SK-N-SH (cell line): ENCODE data around the gene ABCF1. TPM values are rescaled to one million over a fixed set of nuclear protein-coding genes. Genes with fewer than 3 reads are reported as not detected.

ENCODE experiments used
- CTCF ChIA-PET: fragments of 300-600, 350-600 bp; formaldehyde crosslinking; extraction: SDS; loops from one replicate; lab custom pipeline; 2021; lab: Yijun Ruan, JAX
- POLR2A ChIA-PET: fragments of 350-600 bp; sonication (Branson Sonifier 250); formaldehyde crosslinking; extraction: SDS; loops from one replicate; lab custom pipeline; 2020; ENCODE audit warnings: antibody characterized with exemption, inconsistent platforms; lab: Yijun Ruan, JAX
- DNase-seq: peaks from one replicate; pipeline ENCODE4 v3.0.0; 2012
- H2AFZ ChIP-seq: fragments of 200-600 bp; sonication (generic); 2 replicates; pipeline ENCODE4 v1.8.1; 2016; ENCODE audit warnings: antibody characterized with exemption, mild to moderate bottlenecking, low read depth
- H3F3A ChIP-seq: fragments of 200-600 bp; sonication (generic); replicated peaks from 2 replicates; pipeline ENCODE3; 2016; ENCODE audit warnings: antibody characterized with exemption, mild to moderate bottlenecking; ENCODE audit not compliant: insufficient read depth
- H3K27ac ChIP-seq, 2 experiments: fragments of 200-500 bp in 1 of 2; fragments of 200-600 bp in 1 of 2; sonication (Bioruptor generic) in 1 of 2; sonication (generic), shearing (Covaris generic) in 1 of 2; 2 replicates each; pipeline versions ENCODE4 v1.5.1 to v1.6.1; 2014 to 2016; ENCODE audit warnings: low read depth in 2 of 2, inconsistent platforms in 1 of 2, low read length in 1 of 2, mild to moderate bottlenecking in 1 of 2, mixed read lengths in 1 of 2
- H3K27me3 ChIP-seq: fragments of 200-600 bp; sonication (generic), shearing (Covaris generic); 2 replicates; pipeline ENCODE4 v1.6.1; 2016; ENCODE audit warnings: mixed run types; ENCODE audit not compliant: insufficient read depth
- H3K36me3 ChIP-seq, 2 experiments: fragments of 200-500 bp in 1 of 2; fragments of 200-600 bp in 1 of 2; sonication (Bioruptor generic) in 1 of 2; sonication (generic) in 1 of 2; replicated peaks in 1 of 2; 2 replicates each; pipeline versions ENCODE3 to v1.5.1; 2014 to 2016; ENCODE audit warnings: low read length in 1 of 2, mild to moderate bottlenecking in 1 of 2; ENCODE audit not compliant: insufficient read depth in 2 of 2, control insufficient read depth in 1 of 2
- H3K4me1 ChIP-seq, 2 experiments: fragments of 200-500 bp in 1 of 2; fragments of 200-600 bp in 1 of 2; sonication (Bioruptor generic) in 1 of 2; sonication (generic), shearing (Covaris generic) in 1 of 2; 2 replicates each; pipeline versions ENCODE4 v1.5.1 to v1.6.1; 2014 to 2016; ENCODE audit warnings: low read depth in 1 of 2, low read length in 1 of 2, mixed run types in 1 of 2; ENCODE audit not compliant: insufficient read depth in 2 of 2, control insufficient read depth in 1 of 2
- H3K4me2 ChIP-seq: fragments of 200-600 bp; sonication (generic), shearing (Covaris generic); 2 replicates; pipeline ENCODE4 v1.6.1; 2017; ENCODE audit warnings: mixed run types
- H3K4me3 ChIP-seq, 2 experiments: fragments of 200-500 bp in 1 of 2; fragments of 200-600 bp in 1 of 2; sonication (Bioruptor generic) in 1 of 2; sonication (generic), shearing (Covaris generic) in 1 of 2; 2 replicates each; pipeline versions ENCODE4 v1.5.1 to v1.8.1; 2014 to 2016; ENCODE audit warnings: low read depth in 2 of 2, inconsistent platforms in 1 of 2, low read length in 1 of 2, mild to moderate bottlenecking in 1 of 2, mixed read lengths in 1 of 2, moderate library complexity in 1 of 2
- H3K79me2 ChIP-seq: fragments of 200-600 bp; sonication (generic); 2 replicates; pipeline ENCODE4 v1.8.1; 2017; ENCODE audit warnings: mild to moderate bottlenecking; ENCODE audit not compliant: insufficient read depth
- H3K9ac ChIP-seq: fragments of 200-600 bp; sonication (generic); 2 replicates; pipeline ENCODE4 v1.6.1; 2017; ENCODE audit warnings: mixed run types
- H3K9me2 ChIP-seq: fragments of 200-600 bp; sonication (generic); 2 replicates; pipeline ENCODE4 v1.6.1; 2017; ENCODE audit warnings: mixed run types
- H3K9me3 ChIP-seq: fragments of 200-600 bp; sonication (generic); 2 replicates; pipeline ENCODE4 v1.6.1; 2017; ENCODE audit warnings: mixed run types, mild to moderate bottlenecking, moderate library complexity
- H4K20me1 ChIP-seq: fragments of 200-600 bp; sonication (generic); 2 replicates; pipeline ENCODE4 v1.6.1; 2017; ENCODE audit warnings: mild to moderate bottlenecking, mixed run types; ENCODE audit not compliant: insufficient read depth
- ELF1 ChIP-seq: IDR thresholded peaks from 2 replicates; pipeline ENCODE4 v1.4.0; 2012
- FOXJ3 ChIP-seq: sonication (generic); formaldehyde crosslinking; IDR thresholded peaks from 2 replicates; pipeline ENCODE4 v1.5.1; 2020; ENCODE audit warnings: mild to moderate bottlenecking, missing genetic modification reagents
- IRF3 ChIP-seq: fragments of 150-350 bp; IDR thresholded peaks from 2 replicates; pipeline ENCODE4 v1.6.1; 2016; ENCODE audit warnings: mild to moderate bottlenecking, low read depth, low read length
- JUND ChIP-seq: IDR thresholded peaks from 2 replicates; pipeline ENCODE4 v1.4.0; 2012
- NFIC ChIP-seq: IDR thresholded peaks from 2 replicates; pipeline ENCODE4 v1.4.0; 2012; ENCODE audit warnings: borderline replicate concordance
- POLR2AphosphoS5 ChIP-seq: IDR thresholded peaks from 2 replicates; pipeline ENCODE4 v1.6.1; 2012; ENCODE audit warnings: low read depth, low read length
- RFX5 ChIP-seq: IDR thresholded peaks from 2 replicates; pipeline ENCODE4 v1.6.1; 2012; ENCODE audit warnings: mild to moderate bottlenecking, improper control_type of control experiment, low read length
- RXRA ChIP-seq: IDR thresholded peaks from 2 replicates; pipeline ENCODE4 v1.4.0; 2012; ENCODE audit warnings: low read depth, mild to moderate bottlenecking, borderline replicate concordance
- SIN3A ChIP-seq: IDR thresholded peaks from 2 replicates; pipeline ENCODE4 v1.6.1; 2012; ENCODE audit warnings: low read depth, mild to moderate bottlenecking, low read length, moderate library complexity, borderline replicate concordance
- TAF1 ChIP-seq: IDR thresholded peaks from 2 replicates; pipeline ENCODE4 v1.6.1; 2012; ENCODE audit warnings: low read depth, mild to moderate bottlenecking, low read length, moderate library complexity, borderline replicate concordance
- TEAD4 ChIP-seq: IDR thresholded peaks from 2 replicates; pipeline ENCODE4 v1.4.0; 2012; ENCODE audit warnings: mild to moderate bottlenecking, borderline replicate concordance; ENCODE audit not compliant: insufficient read depth
- WGBS: methylation state at CpG from one replicate; pipeline ENCODE4 v1.1.6; 2017; ENCODE audit warnings: low lambda C conversion rate; 5-methylcytosine and 5-hydroxymethylcytosine counted together
- polyA plus RNA-seq, 3 experiments: library from polyadenylated mRNA; depleted of rRNA; stranded (reverse); fragments of >200 nt; gene quantifications; 2 replicates each; pipeline ENCODE4 v1.2.3, GENCODE V29; 2012
- TF ChIP-seq, protein P1 (sequence below): IDR thresholded peaks from 2 replicates; pipeline ENCODE4 v1.4.0; 2012; ENCODE audit warnings: low read depth
- TF ChIP-seq, protein P2 (sequence below): IDR thresholded peaks from 2 replicates; pipeline ENCODE4 v1.4.0; 2012; ENCODE audit warnings: low read depth, borderline replicate concordance
- TF ChIP-seq, protein P3 (sequence below): fragments of 200-600 bp; sonication (generic); IDR thresholded peaks from 2 replicates; pipeline ENCODE4 v1.6.1; 2017; ENCODE audit warnings: antibody characterized with exemption, mild to moderate bottlenecking, moderate library complexity

Gene ABCF1
- polyA plus RNA-seq, 1 of the 3 experiments (the other 2 are of a cell fraction): 53.4 TPM

- Histone ChIP-seq H3K36me3 (peaks cover 31 to 42% of the 10 kb centered on the region in 2 experiments), H2AFZ (no peak overlapping the region)
Measured at GRCh38 chr6:30615958-30616810, 44.9 kb downstream of the ABCF1 start.

GRCh38 chr6:30616811-30617564 is 45.7 kb downstream of the ABCF1 start, which contains the start of gene PPP1R10:
TSS of gene PPP1R10 (minus strand) at chr6:30617243. CDS start at chr6:30609944, 7,299 bp downstream.
- H3K9ac ChIP-seq: peak within 1 kb of the TSS; percentile 99
- H3K79me2 ChIP-seq: peaks cover 79% of the 10 kb centered on the region
- peak; percentile 82 for DNase-seq
- no peaks in the 10 kb centered on the region for H3K27me3 ChIP-seq
- ChIA-PET POLR2A (interaction anchor here (0.6 to 2.1 kb wide), 7 partner anchors 9 to 1087 kb away, joined by 3 to 14 read pairs (median 4); partner anchors contain the start of genes ABCF1 and ATAT1), CTCF (interaction anchor here (1.6 to 2.6 kb wide), 2 partner anchors 62 to 106 kb away, joined by 6 to 8 read pairs; no protein-coding TSS in a partner anchor)
- H2AFZ ChIP-seq: peak within 1 kb of the TSS; percentile 50
- H4K20me1 ChIP-seq: peaks cover 16% of the 10 kb centered on the region
- WGBS: under 1% methylated on average over 38 of the region's 40 CpGs
- no peaks in the 10 kb centered on the region for H3K9me2 ChIP-seq
- H3F3A ChIP-seq: peaks cover 52% of the 10 kb centered on the region
- peaks cover 31 to 42% of the 10 kb centered on the region in 2 experiments for H3K36me3 ChIP-seq
- H3K9me3 ChIP-seq: no peaks in the 10 kb centered on the region
- peak within 1 kb of the TSS; percentile 78 to 94 for H3K4me3 ChIP-seq
- peaks cover 21 to 32% of the 10 kb centered on the region in 2 experiments for H3K4me1 ChIP-seq
- H3K27ac ChIP-seq: peak within 1 kb of the TSS; percentile 96 to 98
- peak within 1 kb of the TSS; percentile 87 for H3K4me2 ChIP-seq
- TF ChIP-seq RFX5 (peak; percentile 83), IRF3 (no peak), TAF1 (peak; percentile 100), NFIC (no peak), SIN3A (peak; percentile 99), RXRA (no peak), ELF1 (peak; percentile 87; the same call in 1 of the 2 replicates), TEAD4 (no peak)
- TF ChIP-seq, protein P1, sequence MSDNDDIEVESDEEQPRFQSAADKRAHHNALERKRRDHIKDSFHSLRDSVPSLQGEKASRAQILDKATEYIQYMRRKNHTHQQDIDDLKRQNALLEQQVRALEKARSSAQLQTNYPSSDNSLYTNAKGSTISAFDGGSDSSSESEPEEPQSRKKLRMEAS: no peak
- TF ChIP-seq, protein P2, sequence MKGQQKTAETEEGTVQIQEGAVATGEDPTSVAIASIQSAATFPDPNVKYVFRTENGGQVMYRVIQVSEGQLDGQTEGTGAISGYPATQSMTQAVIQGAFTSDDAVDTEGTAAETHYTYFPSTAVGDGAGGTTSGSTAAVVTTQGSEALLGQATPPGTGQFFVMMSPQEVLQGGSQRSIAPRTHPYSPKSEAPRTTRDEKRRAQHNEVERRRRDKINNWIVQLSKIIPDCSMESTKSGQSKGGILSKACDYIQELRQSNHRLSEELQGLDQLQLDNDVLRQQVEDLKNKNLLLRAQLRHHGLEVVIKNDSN: peak; percentile 71; the same call in 1 of the 2 replicates

More at GRCh38 chr6:30615958-30616810, 44.9 kb downstream of the ABCF1 start:
- Histone ChIP-seq H3K9ac (peak overlapping the region; percentile 99), H3K27ac (peak overlapping the region; percentile 96 to 98), H3K79me2 (peaks cover 82% of the 10 kb centered on the region), H3K4me3 (peak overlapping the region; percentile 78 to 94), H3K9me2 (no peaks in the 10 kb centered on the region), H3K9me3 (no peaks in the 10 kb centered on the region), H4K20me1 (peaks cover 16% of the 10 kb centered on the region), H3K27me3 (no peaks in the 10 kb centered on the region), H3F3A (peaks cover 48% of the 10 kb centered on the region), H3K4me2 (peak overlapping the region; percentile 85), H3K4me1 (peaks cover 23 to 32% of the 10 kb centered on the region in 2 experiments)
- DNase-seq: no peak
- ChIA-PET POLR2A (interaction anchor here (1.0 to 4.7 kb wide), 11 partner anchors 10 to 925 kb away, joined by 3 to 32 read pairs (median 5); partner anchors contain the start of genes ABCF1, ATAT1, DDX39B and DHX16), CTCF (interaction anchor here (0.6 to 1.7 kb wide), 2 partner anchors 71 to 107 kb away, joined by 3 to 7 read pairs; no protein-coding TSS in a partner anchor)
- WGBS: under 1% methylated on average over 10 of the region's 10 CpGs
- TF ChIP-seq, protein P3, sequence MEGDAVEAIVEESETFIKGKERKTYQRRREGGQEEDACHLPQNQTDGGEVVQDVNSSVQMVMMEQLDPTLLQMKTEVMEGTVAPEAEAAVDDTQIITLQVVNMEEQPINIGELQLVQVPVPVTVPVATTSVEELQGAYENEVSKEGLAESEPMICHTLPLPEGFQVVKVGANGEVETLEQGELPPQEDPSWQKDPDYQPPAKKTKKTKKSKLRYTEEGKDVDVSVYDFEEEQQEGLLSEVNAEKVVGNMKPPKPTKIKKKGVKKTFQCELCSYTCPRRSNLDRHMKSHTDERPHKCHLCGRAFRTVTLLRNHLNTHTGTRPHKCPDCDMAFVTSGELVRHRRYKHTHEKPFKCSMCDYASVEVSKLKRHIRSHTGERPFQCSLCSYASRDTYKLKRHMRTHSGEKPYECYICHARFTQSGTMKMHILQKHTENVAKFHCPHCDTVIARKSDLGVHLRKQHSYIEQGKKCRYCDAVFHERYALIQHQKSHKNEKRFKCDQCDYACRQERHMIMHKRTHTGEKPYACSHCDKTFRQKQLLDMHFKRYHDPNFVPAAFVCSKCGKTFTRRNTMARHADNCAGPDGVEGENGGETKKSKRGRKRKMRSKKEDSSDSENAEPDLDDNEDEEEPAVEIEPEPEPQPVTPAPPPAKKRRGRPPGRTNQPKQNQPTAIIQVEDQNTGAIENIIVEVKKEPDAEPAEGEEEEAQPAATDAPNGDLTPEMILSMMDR: no peak
- TF ChIP-seq POLR2AphosphoS5 (peak; percentile 67), TAF1 (peak; percentile 32; the same call in 1 of the 2 replicates), FOXJ3 (CRISPR knock-in tag) (no peak), JUND (0 out of 2 replicates have a peak, but pooled peaks have one; percentile 2)
